ENCODE measurements around the gene NPW. TPM values are rescaled to one million over a fixed set of nuclear protein-coding genes. Genes with fewer than 3 reads are reported as not detected.

NPW gene
- total RNA-seq, 1 experiment from 2014 or later: 0.35 TPM

DNA sequence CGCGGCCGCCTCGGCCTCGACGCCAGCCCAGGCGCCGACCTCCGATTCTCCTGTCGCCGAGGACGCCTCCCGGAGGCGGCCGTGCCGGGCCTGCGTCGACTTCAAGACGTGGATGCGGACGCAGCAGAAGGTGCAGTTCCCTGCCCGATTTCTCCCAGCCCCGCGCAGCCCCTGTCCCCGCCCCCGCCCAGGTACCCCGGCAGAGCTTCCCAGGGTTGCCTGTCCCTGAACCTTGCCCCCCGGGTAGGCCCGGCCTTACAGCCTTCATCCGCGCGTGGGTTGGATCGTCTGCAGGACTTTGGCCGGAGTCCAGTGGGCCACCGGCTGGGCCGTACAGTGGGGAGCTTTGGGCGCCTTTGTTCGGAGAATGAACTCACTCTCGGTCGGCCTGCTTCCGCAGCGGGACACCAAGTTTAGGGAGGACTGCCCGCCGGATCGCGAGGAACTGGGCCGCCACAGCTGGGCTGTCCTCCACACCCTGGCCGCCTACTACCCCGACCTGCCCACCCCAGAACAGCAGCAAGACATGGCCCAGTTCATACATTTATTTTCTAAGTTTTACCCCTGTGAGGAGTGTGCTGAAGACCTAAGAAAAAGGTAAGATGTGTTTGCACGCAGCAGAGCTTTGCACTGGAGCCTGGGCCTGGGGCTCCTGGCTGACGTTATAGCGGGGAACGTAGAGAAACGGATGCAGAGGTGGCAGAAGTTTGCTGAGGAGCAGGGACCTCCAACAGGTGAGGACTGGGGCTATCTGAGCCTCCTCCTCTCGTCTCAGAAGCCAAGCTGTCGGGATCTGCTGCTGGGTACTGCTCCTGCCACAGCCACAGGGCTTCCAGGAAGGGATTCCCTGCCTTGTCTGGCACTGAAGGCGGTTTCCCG lies 35.0 kb upstream of the NPW start:
- DNase-seq (ENCODE audit: low read depth): no peak

DNA sequence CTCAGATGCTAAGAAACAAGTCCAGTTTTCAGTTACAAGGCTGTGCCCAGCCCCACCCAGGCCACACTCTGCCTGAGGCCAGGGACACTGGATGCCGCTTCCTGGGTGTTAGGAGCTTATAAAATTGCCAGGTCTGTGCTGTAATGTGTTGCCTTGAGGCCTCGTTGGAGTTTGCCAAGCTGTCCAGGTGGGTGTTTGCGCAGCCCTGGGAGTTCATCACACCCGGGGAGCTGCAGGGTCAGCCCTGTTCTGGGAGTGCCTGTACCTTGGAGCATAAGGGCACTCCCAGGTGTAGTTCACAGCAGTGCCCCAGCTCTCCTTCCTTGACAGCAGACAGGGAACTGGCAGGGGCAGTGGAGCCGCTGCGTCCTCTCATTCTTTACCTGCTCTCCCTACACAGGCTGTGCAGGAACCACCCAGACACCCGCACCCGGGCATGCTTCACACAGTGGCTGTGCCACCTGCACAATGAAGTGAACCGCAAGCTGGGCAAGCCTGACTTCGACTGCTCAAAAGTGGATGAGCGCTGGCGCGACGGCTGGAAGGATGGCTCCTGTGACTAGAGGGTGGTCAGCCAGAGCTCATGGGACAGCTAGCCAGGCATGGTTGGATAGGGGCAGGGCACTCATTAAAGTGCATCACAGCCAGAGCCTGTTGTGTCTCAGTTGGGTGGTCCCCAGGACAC lies 34.0 kb upstream of the NPW start:
- DNase-seq (ENCODE audit: low read depth): no peak

DNA sequence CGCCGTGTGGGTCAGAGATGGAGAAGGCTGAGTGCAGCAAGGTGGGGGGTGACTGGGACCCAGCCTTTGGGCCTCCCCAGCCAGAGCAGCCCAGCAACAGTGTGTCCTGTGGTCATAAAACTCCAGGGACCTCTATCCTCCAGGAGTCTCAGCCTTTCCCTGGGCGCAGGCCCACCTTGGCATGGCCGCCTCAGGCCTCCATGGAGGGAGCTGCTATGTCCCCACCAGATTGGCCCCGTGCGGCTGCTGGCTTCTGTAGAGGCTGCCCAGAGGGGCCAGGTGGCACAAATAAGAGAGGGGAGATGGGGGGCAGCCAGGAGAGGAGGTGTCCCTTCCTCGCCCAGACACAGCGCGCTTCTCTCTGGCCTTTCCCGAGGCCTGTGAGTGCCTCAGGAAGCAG lies 32.4 kb upstream of the NPW start:
- DNase-seq (ENCODE audit: low read depth): no peak

DNA sequence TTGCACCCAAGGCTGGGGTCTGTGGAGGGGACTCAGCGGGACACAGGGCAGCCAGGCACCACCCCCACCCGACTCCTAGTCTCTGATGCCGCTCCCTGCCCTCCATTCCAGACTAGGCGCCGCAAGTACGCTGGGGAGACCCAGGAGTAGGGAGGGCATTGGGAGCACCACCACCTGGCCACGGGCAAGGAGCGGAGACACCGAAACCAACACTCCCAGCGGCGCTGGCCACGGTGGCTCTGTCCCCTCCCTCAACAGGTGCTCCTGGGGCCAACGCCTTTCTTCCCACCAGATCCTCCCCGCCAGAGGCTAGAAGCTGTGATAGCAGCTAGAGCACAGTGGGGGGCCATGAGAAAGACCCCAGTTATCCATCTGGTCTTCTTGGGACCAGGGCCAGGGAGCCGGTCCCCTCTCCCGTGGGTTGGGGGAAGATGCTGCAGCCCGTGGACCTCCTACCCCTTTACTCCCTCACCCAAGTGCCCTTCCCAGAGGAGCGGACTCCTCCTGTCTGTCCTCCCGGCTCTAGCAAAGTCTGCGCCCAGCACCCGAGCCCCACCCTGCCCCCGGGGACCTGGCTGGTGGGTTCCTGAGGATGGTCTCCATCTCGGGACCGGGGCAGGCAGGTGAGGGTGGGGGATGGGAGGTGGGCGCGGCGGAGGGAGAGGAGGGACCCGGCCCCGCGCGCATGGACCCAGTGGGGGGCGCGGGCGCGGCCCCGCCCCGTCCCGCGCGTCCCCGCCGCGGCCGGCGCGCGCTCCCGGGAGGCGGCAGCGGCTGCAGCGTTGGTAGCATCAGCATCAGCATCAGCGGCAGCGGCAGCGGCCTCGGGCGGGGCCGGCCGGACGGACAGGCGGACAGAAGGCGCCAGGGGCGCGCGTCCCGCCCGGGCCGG lies 30.1 kb upstream of the NPW start, which contains the start of gene SYNGR3:
Gene SYNGR3 (plus strand): TSS at position 762 of the 892 bp plus-strand sequence. CDS start 133 bp downstream, outside the sequence.
- no peak for DNase-seq (ENCODE audit: low read depth)

DNA sequence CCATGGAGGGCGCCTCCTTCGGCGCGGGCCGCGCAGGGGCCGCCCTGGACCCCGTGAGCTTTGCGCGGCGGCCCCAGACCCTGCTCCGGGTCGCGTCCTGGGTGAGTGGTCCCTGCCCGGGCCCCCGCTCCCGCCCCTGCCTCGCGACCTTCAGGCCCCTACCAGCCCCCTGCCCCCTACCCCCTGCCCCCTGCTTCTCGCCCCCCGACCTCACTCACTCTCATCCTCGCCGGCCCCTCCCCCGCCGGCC lies 29.6 kb upstream of the NPW start:
- no peak for DNase-seq (ENCODE audit: low read depth)

DNA sequence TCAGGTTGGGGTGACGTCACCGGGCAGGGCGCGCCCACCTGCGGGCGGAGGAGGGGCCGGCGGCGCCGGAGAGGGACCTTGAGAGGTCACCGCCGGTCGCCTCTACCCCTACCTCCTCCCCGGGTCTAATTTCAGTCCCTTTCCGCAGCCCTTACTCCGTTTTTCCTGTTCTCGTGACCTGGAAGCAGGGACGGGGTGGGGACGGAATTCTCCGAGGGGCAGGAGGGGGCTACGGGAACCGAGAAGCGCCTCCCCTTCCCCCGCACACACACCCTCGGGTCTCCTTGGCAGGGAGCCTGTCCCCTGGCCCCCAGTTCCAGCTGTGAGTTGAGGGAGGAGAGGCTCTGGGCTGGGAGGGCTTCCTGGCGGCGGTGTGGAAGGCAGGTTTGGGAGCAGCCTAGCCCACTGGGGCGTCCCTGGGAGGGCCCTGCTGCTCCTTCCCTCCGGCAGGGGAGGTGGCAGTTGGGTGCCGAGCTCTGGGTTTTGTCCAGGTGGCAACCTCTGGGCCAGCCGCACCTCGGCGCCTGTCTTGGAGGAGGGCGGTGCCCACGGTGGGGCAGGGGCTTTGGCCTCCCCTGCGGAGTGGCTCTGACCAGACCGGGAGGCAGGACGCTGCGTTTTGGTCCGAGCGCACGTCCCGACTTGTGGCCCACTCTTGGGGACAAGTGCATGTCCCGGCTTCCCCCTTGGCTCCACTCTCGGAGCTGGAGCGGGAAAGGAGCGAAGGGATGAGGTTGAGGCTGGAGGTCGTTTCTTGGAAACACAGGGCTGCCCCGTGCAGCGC lies 29.0 kb upstream of the NPW start:
- no peak for DNase-seq (ENCODE audit: low read depth)

DNA sequence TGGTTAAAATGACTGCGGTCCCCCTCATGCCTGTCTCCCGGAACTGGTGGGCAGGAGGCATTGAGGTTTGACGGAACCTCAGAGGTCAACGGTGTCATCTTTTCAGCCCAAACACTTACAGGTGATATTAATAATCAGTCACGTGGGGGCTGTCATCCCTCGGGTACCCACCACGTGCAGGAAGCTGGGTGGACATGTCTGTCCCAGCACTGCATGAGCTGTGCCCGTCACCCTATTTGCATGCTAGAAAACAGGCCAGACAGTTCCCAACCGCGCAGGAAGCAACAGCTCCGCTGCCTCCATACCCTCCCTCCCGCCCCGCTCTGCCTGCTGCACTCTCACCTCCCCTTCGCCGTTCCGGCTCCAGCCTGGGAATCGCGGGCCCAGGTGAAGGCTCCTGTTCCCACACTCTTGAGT lies 28.4 kb upstream of the NPW start:
- DNase-seq (ENCODE audit: low read depth): no peak

DNA sequence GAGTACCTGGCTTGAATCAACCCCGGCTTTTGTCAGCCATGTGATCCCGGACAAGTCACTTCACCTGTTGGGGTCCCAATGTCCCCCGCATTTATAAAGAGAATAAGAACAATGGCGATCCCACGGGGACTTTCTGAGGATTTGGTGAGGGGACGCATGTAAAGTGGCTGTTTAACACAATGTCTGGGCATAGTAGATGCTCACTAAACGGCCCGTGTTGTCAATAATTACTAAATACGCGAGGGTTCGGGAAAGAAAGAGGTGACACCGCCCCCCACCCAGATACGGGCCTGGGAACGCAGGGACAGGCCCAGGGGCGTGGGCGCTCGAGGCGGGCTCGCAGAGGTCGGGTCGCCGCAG lies 28.0 kb upstream of the NPW start:
- no peak for DNase-seq (ENCODE audit: low read depth)

DNA sequence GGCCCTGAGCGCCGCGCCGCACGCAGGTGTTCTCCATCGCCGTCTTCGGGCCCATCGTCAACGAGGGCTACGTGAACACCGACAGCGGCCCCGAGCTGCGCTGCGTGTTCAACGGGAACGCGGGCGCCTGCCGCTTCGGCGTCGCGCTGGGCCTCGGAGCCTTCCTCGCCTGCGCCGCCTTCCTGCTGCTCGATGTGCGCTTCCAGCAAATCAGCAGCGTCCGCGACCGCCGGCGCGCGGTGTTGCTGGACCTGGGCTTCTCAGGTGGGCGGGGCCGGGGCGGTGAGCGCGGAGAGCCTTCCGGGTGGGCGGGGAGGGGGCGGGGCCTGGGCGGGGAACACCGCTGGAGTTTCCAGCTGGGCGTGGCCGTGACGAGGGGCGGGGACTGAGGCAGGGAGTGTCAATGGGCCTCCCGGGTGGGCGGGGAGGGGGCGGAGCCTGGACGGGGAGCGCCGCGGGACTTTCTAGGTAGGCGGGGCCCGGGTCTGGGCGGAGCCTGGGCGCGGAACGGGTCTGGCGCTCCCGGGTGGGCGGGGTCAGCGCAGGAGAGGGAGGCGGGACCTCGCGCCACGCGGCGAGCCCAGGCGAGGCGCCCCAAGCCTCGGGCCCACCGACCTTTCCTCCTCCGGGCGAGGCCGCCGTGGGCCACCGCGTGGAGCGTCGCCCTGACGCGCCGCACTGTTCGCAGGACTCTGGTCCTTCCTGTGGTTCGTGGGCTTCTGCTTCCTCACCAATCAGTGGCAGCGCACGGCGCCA lies 27.5 kb upstream of the NPW start:
- no peak for DNase-seq (ENCODE audit: low read depth)

DNA sequence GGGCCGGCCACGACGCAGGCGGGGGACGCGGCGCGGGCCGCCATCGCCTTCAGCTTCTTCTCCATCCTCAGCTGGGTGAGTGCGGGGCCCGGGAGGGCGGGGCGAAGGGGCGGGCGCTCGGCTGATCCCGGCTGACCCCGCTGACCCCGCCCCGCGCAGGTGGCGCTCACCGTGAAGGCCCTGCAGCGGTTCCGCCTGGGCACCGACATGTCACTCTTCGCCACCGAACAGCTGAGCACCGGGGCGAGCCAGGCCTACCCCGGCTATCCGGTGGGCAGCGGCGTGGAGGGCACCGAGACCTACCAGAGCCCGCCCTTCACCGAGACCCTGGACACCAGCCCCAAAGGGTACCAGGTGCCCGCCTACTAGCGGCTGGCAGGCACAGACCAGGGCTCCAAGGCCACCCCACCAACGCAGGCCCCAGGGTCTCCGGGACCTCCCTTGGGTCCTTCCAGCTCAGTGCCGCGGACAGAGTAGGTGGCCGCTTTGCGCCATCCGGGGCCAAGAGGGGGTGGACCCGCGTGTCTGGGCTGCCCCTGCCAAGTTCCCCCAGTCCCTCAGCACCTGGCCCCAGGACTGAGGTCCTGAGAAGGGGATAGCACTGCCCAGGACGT lies 26.8 kb upstream of the NPW start:
- DNase-seq (ENCODE audit: low read depth): no peak

DNA sequence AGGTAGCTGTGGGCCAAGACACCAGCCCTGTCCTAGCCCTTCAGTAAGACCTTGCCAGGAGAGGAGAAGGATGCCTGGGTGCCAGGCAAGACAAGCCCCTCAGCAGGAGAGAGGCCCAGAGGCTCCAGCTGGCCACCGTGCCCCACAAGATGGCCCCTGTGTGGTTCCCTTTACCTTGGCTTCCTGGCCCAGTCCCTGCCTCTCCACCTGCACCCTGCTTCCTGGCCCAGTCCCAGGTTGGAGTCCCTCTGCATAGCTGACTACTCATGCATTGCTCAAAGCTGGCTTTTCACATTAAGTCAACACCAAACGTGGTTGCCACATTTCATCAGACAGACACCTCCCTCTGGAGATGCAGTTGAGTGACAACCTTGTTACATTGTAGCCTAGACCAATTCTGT lies 25.9 kb upstream of the NPW start:
- no peak for DNase-seq (ENCODE audit: low read depth)

DNA sequence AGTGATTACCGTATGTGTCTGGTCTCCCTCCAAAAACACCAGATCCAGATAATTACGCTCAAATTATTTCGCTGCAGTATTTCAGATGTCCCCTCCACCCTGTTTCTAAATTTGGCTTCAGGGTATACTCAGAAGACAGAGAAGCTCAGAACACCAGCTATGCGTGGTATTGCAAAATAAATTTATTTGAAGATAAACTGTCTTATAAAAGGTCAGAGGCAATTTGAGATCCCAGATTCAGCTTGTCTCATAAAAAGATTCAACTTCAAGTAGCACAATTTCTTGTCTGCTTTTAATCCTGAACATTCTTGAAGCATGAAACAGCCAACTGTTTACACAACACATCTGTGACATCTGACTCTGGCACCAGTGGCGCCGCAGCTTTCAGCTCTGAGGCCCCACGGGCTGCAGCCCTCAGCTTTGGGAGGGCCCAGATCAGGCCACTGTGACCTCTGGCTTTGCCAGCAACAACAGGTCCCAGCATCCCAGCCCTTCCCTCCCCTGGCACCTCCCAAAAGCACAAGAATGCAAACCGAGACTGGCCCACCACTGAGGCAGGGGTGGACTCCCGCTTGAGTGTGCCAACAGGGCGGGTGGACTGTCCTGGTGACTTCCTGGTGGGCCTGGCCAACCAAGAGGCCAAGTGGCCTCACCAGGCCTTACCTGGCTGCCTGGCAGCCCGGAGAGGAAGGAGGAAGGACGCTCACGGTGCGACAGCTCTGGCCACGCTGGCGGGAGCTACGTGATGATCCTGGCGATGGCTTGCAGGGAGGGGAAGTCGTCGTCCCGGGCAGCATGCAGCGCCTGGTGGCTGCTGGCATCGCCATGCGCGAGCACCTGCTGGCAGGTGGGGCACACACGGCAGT lies 21.9 kb upstream of the NPW start:
- DNase-seq (ENCODE audit: low read depth): no peak

DNA sequence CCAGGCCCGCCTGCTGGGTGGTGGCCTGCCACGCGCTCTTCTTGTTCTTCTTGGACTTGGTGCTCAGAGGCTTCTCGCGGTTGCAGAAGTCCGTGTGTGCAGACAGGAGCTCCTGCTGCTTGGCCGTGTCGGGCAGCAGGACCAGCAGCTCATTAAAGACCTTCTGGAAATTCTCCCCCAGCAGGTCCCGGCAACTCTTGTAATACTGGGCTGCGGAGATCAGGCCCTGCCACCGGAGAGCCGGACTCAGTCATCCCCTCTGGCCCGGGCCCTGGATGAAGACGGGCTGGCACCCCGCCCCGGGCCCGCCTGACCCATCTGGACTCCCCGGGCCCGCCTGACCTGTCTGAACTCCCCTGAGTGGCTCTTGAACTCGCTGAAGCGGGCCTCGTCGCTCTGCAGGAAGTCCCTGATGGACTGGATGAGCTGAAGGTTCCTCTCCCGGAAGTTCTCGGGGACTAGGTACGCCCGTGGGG lies 21.2 kb upstream of the NPW start:
- no peak for DNase-seq (ENCODE audit: low read depth)

DNA sequence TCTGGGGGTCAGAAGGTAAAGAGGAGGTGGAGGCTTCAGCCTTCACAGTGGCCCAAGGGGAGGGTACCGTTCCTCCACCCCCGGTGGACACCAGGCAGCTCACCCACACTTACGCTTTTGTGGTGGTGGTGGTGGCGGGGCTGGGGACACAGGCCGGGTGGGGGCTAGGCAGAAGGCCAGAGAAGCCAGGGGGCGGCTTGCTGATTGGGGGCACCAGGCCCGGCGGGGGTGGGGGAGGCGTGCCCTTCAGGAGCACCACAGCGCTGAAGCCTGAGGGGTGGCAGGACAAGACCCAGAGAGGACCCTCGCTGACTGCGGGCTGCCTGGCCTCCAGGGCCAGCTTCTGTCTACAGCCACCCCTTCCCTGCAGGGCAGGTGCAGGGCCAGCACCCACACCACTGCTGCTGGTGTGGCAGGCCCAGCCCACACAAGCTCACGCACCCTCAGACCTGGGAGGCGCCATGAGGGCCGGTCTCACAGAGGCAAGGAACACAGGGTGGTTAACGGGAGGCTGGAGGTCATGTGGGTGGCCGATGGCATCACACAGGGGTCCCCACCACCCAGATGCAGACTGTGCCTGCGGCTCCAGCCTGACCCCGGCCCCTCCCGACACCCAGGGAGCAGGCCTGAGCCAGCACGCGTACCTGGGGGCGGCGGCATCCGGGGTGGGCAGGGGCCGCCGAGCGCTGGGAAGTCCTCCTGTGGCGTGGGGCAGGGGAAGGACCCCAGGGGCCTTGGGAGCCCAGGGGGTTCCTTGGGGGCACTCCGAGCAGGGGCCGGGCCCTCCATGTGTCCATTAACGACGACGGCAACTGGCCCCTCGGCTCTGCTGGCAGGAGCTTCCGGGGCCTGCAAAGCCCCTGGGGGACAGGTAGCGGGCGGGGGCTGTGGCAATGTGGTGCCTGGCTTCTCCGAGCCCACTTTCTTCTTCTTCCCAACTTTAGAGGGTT lies 20.5 kb upstream of the NPW start:
- no peak for DNase-seq (ENCODE audit: low read depth)

DNA sequence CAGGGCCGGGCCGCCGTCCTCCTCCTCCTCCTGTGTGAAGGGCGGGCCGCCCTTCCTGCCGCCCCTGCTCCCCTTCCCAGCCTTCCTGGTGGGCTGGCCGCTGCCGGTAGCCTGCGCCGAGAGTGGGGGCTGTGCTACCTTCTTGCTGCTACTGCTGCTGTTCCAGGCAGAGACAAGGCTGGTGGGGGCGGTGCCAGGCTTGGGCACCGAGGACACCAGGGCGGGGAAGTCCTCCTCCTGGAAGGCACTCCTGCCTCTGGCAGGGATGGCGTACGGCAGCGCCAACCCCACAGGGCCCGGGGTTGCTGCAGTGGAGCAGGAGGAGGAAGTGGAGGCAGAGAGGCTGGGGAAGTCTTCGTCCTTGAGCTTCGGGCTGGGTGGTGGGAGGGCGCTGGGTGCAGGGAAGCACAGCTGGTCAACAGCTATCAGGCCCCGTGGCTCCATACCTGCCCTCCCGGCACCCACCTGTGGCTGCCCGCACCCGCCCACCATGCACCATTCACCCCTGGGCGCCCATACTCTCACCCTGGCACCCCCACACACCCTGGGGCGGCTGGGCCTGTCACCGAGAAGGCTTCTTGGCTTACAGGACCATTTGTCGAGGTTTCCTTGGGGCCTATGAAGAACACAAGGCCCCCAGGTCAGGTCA lies 19.6 kb upstream of the NPW start:
- DNase-seq (ENCODE audit: low read depth): no peak

DNA sequence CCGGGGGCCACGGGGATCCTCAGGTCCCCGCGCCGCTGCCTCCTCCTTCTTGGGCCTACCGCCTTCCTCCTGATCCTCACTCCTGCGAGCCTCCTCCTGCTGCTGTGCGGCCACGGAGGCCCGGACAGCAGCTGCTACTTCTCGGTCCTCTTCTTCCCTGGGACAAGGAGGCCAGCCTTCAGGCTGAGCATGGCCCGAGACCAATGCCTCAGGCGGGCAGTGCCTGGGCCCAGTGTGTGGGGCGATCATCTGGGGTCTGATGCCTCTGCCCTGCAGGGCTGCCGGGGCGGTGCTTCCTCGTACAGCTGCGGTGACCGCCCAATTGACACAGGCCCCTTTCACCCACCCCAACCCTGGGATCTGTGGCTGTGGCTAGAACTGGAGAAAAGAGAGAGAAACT lies 18.6 kb upstream of the NPW start:
- DNase-seq (ENCODE audit: low read depth): no peak
